Brain microvascular endothelial cell (primary cell): ENCODE results near the gene FCHSD2.

Experiments
- DNase-seq: peaks from one replicate; pipeline ENCODE4 v3.0.0-alpha.2; 2020
- H3K27ac ChIP-seq: fragments of 250-450 bp; sonication (Bioruptor Pico); 2 replicates; pipeline ENCODE4 v1.5.1; 2020; ENCODE audit warnings: mild to moderate bottlenecking, moderate library complexity
- H3K27me3 ChIP-seq: fragments of 250-450 bp; sonication (Bioruptor Pico); replicated peaks from 2 replicates; pipeline ENCODE4 v1.5.1; 2020; ENCODE audit warnings: mild to moderate bottlenecking
- H3K36me3 ChIP-seq: fragments of 250-450 bp; sonication (Bioruptor Pico); replicated peaks from 2 replicates; pipeline ENCODE4 v1.5.1; 2020; ENCODE audit warnings: mild to moderate bottlenecking
- H3K4me3 ChIP-seq: 2 replicates; pipeline ENCODE4 v1.5.1; 2011; ENCODE audit warnings: low read depth, mild to moderate bottlenecking, control low read depth, low read length, moderate library complexity
- in situ Hi-C: cut with HindIII; loops from 2 replicates; pipeline ENCODE4 v1.10.0; 2017; ENCODE audit warnings: low sequenced_read_pairs, low pct_ligation_motif_present
- TF ChIP-seq, protein P1 (sequence below): IDR thresholded peaks from 2 replicates; pipeline ENCODE4 v1.5.1; 2011; ENCODE audit warnings: low read depth, mild to moderate bottlenecking, moderate library complexity, low read length, control low read depth, inconsistent platforms; ENCODE audit errors: missing control alignments

Gene FCHSD2

GRCh38 chr11:72908032-72908676, 234.0 kb downstream of the FCHSD2 start:
- H3K27me3 ChIP-seq = no peaks in the 10 kb centered on the region
- H3K27ac ChIP-seq = no peak overlapping the region
- DNase-seq = no peak
- no peaks in the 10 kb centered on the region for H3K36me3 ChIP-seq
- no peak overlapping the region for H3K4me3 ChIP-seq
- in situ Hi-C loops = no loop called here
- TF ChIP-seq, protein P1, sequence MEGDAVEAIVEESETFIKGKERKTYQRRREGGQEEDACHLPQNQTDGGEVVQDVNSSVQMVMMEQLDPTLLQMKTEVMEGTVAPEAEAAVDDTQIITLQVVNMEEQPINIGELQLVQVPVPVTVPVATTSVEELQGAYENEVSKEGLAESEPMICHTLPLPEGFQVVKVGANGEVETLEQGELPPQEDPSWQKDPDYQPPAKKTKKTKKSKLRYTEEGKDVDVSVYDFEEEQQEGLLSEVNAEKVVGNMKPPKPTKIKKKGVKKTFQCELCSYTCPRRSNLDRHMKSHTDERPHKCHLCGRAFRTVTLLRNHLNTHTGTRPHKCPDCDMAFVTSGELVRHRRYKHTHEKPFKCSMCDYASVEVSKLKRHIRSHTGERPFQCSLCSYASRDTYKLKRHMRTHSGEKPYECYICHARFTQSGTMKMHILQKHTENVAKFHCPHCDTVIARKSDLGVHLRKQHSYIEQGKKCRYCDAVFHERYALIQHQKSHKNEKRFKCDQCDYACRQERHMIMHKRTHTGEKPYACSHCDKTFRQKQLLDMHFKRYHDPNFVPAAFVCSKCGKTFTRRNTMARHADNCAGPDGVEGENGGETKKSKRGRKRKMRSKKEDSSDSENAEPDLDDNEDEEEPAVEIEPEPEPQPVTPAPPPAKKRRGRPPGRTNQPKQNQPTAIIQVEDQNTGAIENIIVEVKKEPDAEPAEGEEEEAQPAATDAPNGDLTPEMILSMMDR = no peak

DNA sequence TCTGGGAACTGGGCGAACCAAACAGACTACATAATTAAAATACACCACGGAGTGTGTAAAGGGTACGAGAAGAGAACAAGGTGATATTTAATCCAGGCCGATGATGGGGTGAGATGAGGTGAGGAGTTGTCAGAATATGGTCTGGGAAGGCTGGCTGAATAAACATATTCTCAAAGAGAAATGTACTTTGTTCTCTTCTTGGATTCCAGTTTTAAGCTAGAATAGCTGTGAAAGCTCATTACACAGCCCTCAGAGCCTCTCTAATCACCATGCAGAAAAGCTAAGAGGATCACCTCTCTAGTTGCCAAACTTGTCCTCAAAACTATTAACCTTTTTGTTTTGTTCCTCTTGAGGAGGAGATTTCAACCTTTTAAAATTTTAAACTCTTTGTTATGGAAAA, 238.1 kb downstream of the FCHSD2 start:
- no peak for DNase-seq
- TF ChIP-seq, protein P1 = no peak
- in situ Hi-C loops = no loop called here
- Histone ChIP-seq H3K27me3 (no peaks in the 10 kb centered on the region), H3K27ac (no peak overlapping the region), H3K4me3 (no peak overlapping the region), H3K36me3 (no peaks in the 10 kb centered on the region)

DNA sequence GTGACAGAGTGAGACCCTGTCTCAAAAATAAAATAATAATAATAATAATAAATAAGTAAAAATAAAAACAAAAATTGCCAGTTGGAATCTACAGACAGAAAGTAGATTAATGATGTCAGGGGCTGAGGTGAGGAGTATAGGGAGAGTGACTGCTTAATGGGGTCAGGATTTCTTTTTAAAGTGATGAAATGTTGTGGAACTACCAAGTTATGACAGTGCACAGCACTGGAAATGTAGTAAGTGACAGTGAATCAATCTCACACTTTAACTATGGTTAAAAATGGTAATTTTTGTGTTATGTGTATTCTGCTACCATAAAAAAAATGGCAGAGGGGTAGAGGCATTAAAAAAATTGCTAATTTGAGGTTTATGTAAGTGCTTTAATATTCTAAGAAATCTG, 240.7 kb downstream of the FCHSD2 start:
- no peaks in the 10 kb centered on the region for H3K36me3 ChIP-seq
- no peak overlapping the region for H3K27ac ChIP-seq
- in situ Hi-C loops = no loop called here
- no peak for DNase-seq
- TF ChIP-seq, protein P1 = no peak
- no peak overlapping the region for H3K4me3 ChIP-seq
- no peaks in the 10 kb centered on the region for H3K27me3 ChIP-seq

GRCh38 chr11:72900013-72900412, 242.1 kb downstream of the FCHSD2 start:
- H3K27ac ChIP-seq = no peak overlapping the region
- H3K27me3 ChIP-seq = no peaks in the 10 kb centered on the region
- TF ChIP-seq, protein P1 = no peak
- in situ Hi-C loops = no loop called here
- H3K4me3 ChIP-seq = no peak overlapping the region
- DNase-seq = no peak
- H3K36me3 ChIP-seq = no peaks in the 10 kb centered on the region

DNA sequence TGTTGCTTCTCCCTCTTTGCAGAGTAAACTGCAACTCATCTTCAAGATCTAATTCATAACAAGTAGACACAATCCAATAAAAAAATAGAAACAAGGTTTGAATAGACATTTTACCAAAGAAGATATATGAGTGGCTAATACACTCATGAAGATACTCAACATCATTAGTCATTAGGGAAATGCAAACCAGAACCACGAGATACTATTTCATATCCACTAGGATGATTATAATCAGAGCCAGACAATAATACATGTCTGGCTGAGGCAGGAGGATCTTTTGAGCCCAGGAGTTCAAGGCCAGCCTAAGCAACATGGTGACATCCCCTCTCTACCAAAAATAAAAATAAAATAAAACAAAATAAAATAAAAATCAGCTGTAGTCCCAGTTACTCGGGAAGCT, 242.9 kb downstream of the FCHSD2 start:
- H3K27me3 ChIP-seq = no peaks in the 10 kb centered on the region
- no peaks in the 10 kb centered on the region for H3K36me3 ChIP-seq
- no peak for DNase-seq
- TF ChIP-seq, protein P1 = no peak
- no peak overlapping the region for H3K4me3 ChIP-seq
- no peak overlapping the region for H3K27ac ChIP-seq
- in situ Hi-C loops = no loop called here

GRCh38 chr11:72897506-72897905, 244.6 kb downstream of the FCHSD2 start:
- DNase-seq = no peak
- in situ Hi-C loops = no loop called here
- Histone ChIP-seq H3K36me3 (no peaks in the 10 kb centered on the region), H3K27ac (no peak overlapping the region), H3K4me3 (no peak overlapping the region), H3K27me3 (no peaks in the 10 kb centered on the region)
- TF ChIP-seq, protein P1 = no peak
